HG02678 (cell line): ENCODE data around the gene LAMA3.

ENCODE experiments used
- ATAC-seq: cut with Tn5 transposase; IDR thresholded peaks from one replicate; pipeline ENCODE4 v1.9.1; 2021; ENCODE audit warnings: mild to moderate bottlenecking, moderate library complexity; ENCODE audit not compliant: unreplicated experiment

The LAMA3 gene

GRCh38 chr18:23963443-23964165 lies 274.4 kb downstream of the LAMA3 start:
- ATAC-seq: no peak

DNA sequence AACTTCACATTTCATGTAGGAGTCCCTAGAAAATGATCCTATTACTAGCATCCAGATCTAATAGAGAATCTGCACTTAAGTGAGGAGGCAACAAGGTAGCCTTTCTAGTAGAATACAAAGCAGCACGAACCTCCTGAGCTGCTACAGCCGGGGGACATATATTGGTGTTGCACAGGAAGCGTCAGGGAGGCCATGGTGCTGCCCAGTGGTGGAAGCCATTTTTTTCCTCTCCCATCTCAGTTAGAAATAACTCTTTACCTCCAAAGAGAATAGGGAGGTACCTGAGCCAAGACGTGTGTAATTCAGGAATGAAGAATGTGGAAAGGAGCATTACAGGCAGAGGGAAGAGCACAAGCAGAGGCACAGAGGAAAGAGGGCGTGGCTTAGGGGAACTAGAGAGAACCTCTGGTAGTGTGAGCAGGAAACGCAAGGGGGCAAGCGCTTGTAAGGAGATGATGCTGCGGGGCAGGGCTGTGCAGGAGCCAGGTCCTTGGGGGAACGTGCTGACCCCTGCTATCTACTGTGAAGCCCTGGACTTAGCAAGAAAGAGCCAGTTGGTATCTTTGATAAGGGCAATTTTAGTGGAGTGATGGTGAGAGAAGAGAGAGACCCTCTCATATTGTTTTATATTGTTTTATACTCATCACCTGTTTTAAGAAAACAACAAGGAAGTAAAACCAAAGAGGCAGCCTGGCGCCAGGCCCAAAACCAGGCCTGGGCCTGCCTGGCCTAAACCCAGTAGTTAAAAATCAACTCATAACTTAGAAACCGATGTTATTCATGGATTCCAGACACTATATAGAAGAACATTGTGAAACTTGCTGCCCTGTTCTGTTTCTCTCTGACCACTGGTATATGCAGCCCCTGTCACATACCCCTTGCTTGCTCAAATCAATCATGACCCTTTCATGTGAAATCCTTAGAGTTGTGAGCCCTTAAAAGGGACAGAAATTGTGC lies 275.3 kb downstream of the LAMA3 start:
- ATAC-seq: no peak

DNA sequence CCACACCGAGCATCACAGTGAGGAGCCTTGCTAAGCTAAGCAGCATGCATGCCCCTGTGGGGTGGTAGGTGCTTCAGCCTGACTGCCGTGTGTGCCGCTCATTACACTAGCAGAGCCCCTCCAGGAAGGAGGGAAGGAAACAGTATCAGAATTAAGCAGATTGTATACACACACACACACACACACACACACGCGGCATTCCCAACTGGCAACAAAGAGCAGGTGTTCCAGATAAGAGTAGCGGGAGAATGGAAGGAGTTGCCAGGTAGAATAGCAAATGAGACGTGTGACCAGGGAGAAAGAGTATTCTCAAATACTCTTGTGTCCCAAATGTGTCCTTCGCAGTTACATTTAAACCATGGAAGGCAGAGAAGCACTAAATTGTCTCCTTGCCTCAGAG lies 277.7 kb downstream of the LAMA3 start:
- ATAC-seq: no peak

DNA sequence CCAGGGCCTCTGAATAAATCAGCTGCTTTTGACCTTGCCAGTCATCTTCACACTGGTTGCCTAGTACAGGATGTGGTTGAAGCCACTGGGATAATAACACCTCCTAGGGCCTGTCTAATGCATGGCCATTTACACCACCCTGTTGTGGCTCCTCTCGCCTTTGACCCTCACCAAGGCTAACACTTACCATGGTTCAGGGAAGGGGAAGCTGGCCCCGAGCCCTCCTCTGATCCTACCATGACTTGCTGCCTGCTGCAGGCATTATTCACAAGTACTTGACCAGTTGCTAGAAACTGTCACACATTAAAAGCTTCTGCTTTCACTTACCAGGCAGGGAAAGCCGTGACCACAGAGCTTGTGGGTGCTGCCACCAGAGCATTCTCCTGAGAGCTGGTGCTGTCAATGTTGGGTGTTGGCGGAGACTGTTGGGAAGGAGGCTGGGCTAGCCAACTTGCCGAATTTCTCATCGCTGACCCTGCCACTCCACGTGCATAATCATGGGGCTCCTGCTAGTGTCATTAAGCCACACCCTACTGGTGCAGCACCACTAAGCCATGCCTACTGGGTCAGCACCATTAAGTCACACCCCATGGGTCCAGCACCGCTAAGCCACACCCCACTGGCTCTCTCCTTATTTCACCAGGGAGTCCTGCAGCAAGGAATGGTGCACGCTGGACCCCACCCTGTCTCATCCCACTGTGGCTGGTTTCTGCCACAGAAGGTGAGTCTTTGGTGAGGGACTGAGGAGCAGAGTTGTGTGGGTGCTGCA lies 278.3 kb downstream of the LAMA3 start:
- peak; percentile 72 for ATAC-seq

DNA sequence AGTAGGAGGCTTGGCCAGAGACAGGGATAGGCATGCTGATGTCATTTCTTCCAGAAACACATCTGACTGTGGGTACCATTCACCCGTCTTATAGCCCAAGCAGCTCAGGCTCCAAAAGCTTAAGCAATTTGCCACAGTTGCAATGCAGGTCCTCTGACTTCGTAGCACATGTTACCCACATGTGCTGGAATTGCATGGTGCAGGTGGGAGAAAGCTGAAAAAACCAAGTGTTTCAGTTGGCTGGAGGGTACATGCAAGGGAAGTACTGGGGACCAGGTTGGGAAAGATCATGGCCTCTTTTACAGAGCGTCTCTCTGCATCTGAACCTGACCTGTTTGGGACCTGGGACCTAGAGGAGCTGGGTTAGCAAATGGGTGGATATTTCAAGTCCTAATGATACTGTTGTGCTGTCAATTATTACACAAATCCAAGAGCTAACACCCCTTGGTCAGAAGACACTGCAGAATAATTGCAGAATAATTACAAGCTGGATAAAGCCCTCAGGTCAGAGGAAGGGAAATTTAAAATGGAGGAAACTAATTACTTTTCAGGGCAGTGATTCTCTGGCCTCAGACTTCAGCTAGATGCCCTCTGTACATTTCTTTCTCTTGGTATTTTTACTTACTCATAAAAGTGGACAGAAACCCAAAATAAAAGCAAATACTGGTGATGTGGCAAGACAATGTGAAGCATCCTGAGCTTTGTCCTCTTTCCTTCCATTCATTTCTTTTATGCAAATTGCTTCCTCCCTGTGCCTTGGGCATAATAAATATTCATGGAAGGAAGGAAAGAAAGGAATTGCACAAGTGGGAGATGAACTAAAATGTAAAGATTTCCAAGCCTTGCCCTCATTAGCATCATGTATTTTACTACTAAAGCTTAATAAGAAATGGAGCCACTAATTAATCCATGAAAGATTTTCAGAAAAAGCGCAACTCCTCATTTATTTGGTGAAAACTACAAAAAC lies 279.7 kb downstream of the LAMA3 start:
- ATAC-seq: no peak

- no peak for ATAC-seq
Measured at GRCh38 chr18:23969664-23970063, 280.4 kb downstream of the LAMA3 start.

DNA sequence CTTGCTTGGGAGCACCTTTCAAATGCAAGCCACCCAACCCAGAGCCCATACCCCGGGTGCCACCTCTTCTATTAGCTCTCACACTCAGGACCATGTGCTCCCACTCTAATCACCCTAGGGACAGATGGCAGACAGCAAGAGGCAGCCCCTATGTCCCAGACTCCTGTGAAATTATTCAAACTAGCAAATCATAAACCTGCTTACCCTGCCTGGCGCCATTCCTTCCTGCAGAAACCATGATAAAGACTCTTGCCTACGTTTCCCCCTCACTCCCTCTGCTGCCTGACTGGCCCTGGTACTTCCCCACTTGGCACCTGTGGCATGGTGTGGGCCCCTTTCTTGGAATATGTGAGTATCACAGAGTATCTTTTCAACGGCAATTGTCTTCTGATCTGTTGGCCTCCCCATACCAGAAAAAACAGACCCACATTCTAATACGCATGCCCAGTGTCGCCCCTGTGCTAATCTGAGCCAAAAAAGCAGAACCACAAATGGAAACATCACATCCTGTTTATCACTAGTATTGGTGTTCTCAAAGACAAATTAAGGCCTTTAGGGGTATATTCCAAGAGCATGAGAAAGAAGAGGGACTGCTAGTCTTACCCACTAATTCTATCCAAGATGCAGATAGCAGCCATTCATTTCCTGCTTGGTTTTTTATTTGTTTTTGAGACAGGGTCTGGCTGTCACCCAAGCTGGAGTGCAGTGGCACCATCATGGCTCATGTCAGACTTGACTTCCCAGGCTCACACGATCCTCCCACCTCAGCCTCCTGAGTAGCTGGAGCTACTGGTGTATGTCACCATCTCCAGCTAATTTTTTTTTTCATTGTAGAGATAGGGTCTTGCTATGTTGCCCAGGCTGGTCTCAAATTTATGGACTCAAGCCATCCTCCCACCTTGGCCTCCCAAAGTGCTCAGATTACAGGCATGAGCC lies 281.2 kb downstream of the LAMA3 start:
- no peak for ATAC-seq

DNA sequence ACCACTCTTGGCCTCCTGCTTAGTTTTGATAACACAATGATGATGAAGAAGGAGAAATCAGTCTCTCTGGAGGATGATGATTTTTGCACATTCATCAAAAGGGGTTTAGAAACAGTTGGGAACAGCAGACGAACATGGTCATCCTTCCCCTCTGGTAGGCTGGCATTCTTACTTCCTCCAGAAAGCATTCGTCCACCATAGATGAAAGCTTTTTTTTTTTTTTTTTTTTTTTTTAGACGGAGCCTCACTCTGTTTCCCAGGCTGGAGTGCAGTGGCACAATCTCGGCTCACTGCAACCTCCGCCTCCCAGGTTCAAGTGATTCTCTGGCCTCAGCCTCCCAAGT lies 281.8 kb downstream of the LAMA3 start:
- ATAC-seq: no peak

DNA sequence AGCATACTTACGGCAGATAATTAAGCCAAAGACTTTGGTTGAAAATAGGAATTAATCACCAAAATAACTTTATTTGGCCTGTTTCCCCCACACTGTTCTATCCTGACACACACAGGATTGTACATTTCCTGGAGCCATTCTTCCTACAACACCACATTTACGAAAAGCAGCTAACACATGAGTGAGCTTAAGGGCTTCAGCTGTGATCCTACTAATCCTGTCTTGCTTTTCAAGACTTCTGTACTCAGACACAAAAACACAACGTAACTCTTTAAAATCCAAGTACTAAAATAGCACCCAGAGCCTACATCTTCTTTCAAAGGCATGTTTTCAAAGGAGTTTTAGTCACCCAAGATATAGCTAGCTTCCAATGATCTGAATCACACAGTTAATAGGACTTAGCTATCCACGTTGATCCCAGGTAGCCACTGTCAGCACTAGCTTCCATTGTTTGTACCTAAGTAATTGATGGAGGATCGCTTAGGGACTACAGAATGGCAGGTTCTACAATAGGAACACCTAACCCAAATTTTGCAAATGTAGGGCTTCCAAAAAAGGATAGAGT lies 282.5 kb downstream of the LAMA3 start:
- ATAC-seq: no peak

GRCh38 chr18:23972453-23972852 lies 283.2 kb downstream of the LAMA3 start:
- peak; percentile 51 for ATAC-seq

- no peak for ATAC-seq
Measured at GRCh38 chr18:23977103-23977502, 287.9 kb downstream of the LAMA3 start.

- no peak for ATAC-seq
Measured at GRCh38 chr18:23977719-23978483, 288.6 kb downstream of the LAMA3 start.

DNA sequence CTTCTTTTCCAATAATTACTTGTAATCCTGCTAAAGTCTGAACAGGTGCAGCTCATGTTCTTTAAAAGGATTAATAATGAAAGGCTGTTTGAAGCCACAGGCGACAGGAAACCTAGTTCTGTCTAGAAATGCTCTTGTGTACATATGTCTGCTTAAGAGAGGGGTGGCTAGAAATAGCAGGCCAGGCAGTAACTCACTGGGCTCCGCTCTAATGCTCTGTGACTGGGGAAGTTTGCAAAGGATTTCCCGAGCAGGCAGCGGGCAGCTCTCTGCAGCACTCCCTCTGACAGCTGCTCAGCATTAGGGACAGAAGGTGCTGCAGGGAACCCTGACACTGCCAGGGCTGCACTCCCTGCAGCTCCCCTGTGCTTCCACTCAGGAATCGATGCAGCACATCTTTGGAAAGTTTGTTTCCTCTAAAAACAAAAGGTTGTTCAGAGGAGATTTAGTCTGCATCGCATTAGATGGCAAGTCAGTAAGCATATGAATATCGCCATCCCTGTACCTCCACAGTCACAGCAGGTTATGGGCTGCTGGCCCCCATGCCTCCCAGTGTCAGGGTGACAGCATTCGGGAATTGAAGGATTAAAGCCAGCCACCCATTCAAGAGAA lies 292.2 kb downstream of the LAMA3 start:
- ATAC-seq: peak; percentile 89

DNA sequence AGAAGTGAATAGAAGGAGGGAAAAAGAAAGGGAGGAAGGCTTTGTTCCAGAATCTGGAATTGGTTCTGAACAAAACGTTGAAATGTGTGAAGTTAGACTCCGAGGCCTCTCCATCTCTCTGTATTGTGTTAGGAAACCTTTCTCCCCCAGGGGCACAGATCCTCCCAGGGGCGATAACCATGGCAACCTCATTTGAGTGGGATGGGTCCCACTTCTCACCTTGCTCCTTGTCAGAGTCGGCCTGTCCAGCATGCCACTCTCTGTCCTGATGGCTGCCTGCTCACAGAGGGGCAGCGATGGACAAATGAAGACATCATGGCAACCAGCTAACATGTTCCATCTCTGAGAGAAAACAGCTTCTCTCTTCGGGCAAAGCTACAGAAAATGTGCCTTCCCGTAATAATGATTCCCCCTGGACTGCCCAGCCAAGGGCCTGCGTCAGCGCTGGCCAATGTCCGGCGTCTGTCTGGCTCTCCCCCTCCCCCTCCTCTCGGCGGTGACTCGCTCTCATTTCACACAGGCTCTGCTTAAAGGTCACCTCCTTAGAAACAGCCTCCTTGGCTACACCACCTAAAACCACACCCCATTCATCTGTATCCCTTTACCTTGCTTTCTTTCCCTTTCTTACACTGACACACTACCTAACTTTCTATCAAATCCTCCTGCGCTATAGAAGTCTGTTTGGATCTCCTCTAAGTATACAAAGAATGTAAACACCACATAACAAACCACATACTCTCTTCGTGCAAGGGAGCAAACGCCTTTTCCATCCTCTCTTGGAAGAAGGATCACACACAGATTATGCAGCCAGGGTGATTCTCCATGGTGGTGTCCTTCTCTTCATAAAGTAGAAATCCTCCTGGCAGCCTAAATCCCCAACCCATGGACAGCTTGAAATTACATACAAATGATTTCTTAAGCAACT lies 293.2 kb downstream of the LAMA3 start:
- no peak for ATAC-seq

DNA sequence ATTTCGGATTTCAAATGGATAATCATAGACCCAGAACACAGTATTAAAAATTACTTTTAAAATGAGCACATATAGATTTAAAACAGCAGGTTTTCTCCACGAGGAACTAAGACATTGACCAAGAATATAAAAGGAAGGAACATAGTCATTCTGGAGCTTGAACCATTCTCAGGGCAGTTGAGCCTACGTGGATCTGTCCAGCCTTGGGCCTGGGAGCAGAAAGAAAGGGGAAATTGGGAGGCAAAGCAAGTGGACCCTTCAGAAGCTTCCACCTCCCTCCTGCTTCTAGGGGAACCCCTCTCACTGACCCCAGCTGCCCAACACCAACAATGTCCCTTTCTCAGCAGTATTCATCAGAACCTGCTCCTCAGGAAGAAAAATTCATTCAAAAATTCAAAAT lies 293.9 kb downstream of the LAMA3 start:
- no peak for ATAC-seq

DNA sequence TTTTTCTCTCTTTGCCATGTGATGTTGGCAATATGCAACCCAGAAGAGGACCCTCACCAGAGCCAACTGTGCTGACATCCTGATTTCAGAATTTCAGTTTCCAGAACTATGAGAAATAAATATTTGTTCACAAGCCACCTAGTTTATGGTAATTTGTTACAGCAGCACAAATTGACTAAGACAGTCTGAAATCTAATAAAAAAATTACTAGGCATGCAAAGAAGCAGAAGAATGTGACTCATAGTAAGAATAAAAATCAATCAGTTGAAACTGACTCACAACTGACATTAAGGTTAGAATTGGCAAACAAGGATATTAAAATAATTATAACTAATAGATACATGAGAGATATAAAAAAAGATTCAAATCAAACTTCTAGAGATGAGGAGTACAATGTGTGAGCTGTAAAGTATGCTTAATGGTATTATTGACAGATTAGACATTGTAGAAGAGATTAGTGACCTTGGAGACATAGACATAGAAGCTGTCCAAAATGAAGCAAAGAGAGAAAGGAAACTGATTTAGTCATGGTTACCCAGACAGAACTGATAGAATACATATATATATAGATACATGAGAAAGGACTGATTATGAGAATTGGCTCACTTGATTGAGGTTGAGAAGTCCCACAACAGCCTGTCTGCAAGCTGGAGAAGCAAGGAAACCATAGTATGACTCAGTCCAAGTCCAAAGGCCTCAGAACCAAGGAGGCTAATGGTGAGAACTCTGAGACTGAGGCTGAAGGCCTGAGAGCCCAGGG lies 297.5 kb downstream of the LAMA3 start:
- peak; percentile 56 for ATAC-seq
